ENCODE data around the gene C1orf210. TPM values are rescaled to one million over a fixed set of nuclear protein-coding genes. Genes with fewer than 3 reads are reported as not detected.
A peak's percentile ranks its signal among the peaks of the same experiment; 100 is the strongest.

The C1orf210 gene
- total RNA-seq, 4 donors from 2014 or later = 0.27 TPM; not detected in 3

GRCh38 chr1:43292679-43293078 is 7.3 kb upstream of the C1orf210 start:
- TF ChIP-seq POLR2AphosphoS5 (IDR thresholded peaks at IDR 0.05) = no peak
- TF ChIP-seq POLR2A (IDR thresholded peaks at IDR 0.05) = no peak
- no peak for TF ChIP-seq CTCF (IDR thresholded peaks at IDR 0.05)
- no peak for TF ChIP-seq EP300 (IDR thresholded peaks at IDR 0.05)
- no peaks in the 10 kb centered on the region for H3K9me3 ChIP-seq
- no peak overlapping the region for H3K4me3 ChIP-seq
- peaks cover 0 to 42% (median 18%) of the 10 kb centered on the region in 3 donors for H3K4me1 ChIP-seq
- 71% methylated on average over 4 of the region's 5 CpGs; no CpG with 5 or more reads in 1 of the 2 donors for WGBS, 2 donors (ENCODE audit: low coverage in 1 of 2)
- peak overlapping the region in 3 of 4 donors; percentile 70 to 81 (median 71) for H3K27ac ChIP-seq
- no peaks in the 10 kb centered on the region for H3K27me3 ChIP-seq
- no peaks in the 10 kb centered on the region for H3K36me3 ChIP-seq
- ATAC-seq = no peak

DNA sequence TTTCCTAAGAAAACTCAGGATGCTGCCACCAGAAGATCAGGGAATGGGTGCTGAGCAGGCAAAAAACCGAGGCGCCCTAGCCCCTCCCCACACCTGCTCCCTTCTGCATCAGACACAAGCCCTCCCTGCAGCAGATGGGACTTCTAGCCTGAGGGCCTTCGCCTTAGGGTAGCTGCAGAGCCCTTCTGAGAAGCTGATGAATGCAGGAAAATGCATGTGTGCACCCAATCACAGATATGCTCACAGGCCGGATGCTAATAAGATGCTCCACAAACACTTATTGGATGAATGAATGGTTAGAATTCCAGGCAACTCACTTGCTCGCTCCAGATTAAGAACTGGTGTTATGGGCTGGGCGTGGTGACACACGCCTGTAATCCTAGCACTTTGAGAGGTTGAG is 6.8 kb upstream of the C1orf210 start:
- no peaks in the 10 kb centered on the region for H3K36me3 ChIP-seq
- no peaks in the 10 kb centered on the region for H3K9me3 ChIP-seq
- WGBS, 2 donors (ENCODE audit: low coverage in 1 of 2) = 57 to 72% methylated on average over 3 to 5 of the region's 7 CpGs
- no peaks in the 10 kb centered on the region for H3K27me3 ChIP-seq
- H3K4me1 ChIP-seq = peaks cover 0 to 40% (median 18%) of the 10 kb centered on the region in 3 donors
- TF ChIP-seq POLR2AphosphoS5 (IDR thresholded peaks at IDR 0.05) (no peak), CTCF (IDR thresholded peaks at IDR 0.05) (no peak), POLR2A (IDR thresholded peaks at IDR 0.05) (no peak), EP300 (IDR thresholded peaks at IDR 0.05) (no peak)
- no peak overlapping the region for H3K27ac ChIP-seq
- H3K4me3 ChIP-seq = no peak overlapping the region
- ATAC-seq = no peak

- Histone ChIP-seq H3K4me3 (no peak overlapping the region), H3K27ac (no peak overlapping the region), H3K36me3 (no peaks in the 10 kb centered on the region), H3K4me1 (peaks cover 0 to 8% (median 3%) of the 10 kb centered on the region in 3 donors), H3K9me3 (no peaks in the 10 kb centered on the region), H3K27me3 (peaks cover 9% of the 10 kb centered on the region)
- no peak for ATAC-seq
- WGBS, 2 donors (ENCODE audit: low coverage in 1 of 2) = 67 to 69% methylated on average over 7 to 11 of the region's 12 CpGs
- TF ChIP-seq EP300 (IDR thresholded peaks at IDR 0.05) (no peak), POLR2A (IDR thresholded peaks at IDR 0.05) (no peak), POLR2AphosphoS5 (IDR thresholded peaks at IDR 0.05) (no peak), CTCF (IDR thresholded peaks at IDR 0.05) (no peak)
Observed at GRCh38 chr1:43288785-43289706, 3.7 kb upstream of the C1orf210 start.

GRCh38 chr1:43288058-43288784 is 2.8 kb upstream of the C1orf210 start:
- Histone ChIP-seq H3K4me1 (peaks cover 0 to under 1% (median 0%) of the 10 kb centered on the region in 3 donors), H3K4me3 (no peak overlapping the region), H3K27me3 (peaks cover 9% of the 10 kb centered on the region), H3K9me3 (no peaks in the 10 kb centered on the region), H3K36me3 (no peaks in the 10 kb centered on the region), H3K27ac (no peak overlapping the region)
- 83 to 85% methylated on average over 3 to 8 of the region's 9 CpGs for WGBS, 2 donors (ENCODE audit: low coverage in 1 of 2)
- ATAC-seq = no peak
- TF ChIP-seq EP300 (IDR thresholded peaks at IDR 0.05) (no peak), CTCF (IDR thresholded peaks at IDR 0.05) (no peak), POLR2AphosphoS5 (IDR thresholded peaks at IDR 0.05) (no peak), POLR2A (IDR thresholded peaks at IDR 0.05) (no peak)

Data from gastroesophageal sphincter (tissue), 4 donors.